ENCODE data around the gene HIPK2.

- TF ChIP-seq EZH2 (IDR thresholded peaks at IDR 0.05; ENCODE audit: borderline replicate concordance, low read depth, low read length, severe bottlenecking) = no peak
- TF ChIP-seq, protein P1, sequence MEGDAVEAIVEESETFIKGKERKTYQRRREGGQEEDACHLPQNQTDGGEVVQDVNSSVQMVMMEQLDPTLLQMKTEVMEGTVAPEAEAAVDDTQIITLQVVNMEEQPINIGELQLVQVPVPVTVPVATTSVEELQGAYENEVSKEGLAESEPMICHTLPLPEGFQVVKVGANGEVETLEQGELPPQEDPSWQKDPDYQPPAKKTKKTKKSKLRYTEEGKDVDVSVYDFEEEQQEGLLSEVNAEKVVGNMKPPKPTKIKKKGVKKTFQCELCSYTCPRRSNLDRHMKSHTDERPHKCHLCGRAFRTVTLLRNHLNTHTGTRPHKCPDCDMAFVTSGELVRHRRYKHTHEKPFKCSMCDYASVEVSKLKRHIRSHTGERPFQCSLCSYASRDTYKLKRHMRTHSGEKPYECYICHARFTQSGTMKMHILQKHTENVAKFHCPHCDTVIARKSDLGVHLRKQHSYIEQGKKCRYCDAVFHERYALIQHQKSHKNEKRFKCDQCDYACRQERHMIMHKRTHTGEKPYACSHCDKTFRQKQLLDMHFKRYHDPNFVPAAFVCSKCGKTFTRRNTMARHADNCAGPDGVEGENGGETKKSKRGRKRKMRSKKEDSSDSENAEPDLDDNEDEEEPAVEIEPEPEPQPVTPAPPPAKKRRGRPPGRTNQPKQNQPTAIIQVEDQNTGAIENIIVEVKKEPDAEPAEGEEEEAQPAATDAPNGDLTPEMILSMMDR (IDR thresholded peaks at IDR 0.05; ENCODE audit: borderline replicate concordance, extremely low read depth, low read length, poor library complexity, severe bottlenecking) = no peak
These were observed 19.8 kb upstream of the HIPK2 start for GRCh38 chr7:139797607-139798006.

Data from DND-41 (cell line).